8988T (cell line): Measurements from ENCODE around the gene SYCP1.
"Not testable (repeated sequence)": the region's sequence is repeated elsewhere in the genome, so short reads cannot be mapped to it uniquely, and the experiment has no call there.

Source experiments
- DNase-seq: peaks from one replicate; pipeline ENCODE4 v3.0.0; 2011

Gene SYCP1

DNA sequence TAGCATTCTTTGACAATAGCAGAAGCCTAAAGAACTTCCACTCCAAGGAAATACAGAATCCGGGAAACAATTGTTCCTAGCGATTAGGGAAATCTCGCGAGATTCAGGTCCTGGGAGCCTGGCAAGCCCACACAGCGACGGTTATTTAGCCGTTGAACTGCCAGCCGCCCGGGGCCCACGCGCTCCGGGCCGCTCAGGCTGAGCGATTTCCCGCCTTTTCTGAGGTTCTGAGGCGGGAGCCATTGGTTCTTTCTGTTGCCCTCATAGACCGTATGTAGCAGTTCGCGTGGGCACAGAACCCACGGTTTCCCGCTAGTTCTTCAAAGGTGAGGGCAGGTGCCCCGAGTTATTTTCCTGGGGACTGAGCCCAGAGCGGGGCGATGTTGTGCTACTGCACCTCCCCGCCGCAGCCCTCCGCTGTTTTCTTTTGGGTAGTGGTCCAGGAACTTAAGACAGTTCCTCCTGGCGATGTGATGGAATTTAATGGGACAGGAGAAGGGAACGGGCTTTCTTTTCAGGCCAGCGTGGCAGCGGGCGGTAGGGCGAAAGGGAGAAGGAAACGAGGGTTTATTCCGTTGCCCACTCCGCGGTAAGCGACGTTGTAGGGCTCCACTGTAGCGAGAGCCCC lies at the start of gene SYCP1:
Gene SYCP1, plus strand, starts transcription at position 171 of the 628 bp plus-strand sequence. CDS start 602 bp downstream, outside the sequence.
- no peak for DNase-seq

DNA sequence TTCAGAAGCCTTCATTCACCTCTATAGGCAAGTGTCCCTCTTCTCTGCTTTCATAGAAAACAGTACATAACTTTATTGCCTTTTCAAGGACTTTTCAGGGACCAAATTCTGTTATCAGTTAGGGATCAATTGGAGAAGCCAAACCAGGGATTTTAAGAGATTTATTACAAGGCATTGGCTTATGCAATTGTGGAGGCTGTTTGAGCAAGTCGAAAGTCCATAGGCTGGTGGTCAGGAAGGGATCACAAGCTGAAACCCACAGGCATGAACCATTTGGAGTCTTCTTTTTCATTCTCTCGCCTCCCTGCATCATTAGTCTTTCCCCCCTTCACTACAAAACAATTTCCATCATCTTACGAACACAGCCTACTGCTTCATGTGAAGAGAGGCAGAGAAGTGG lies 34.8 kb upstream of the SYCP1 start:
- DNase-seq: no peak

DNA sequence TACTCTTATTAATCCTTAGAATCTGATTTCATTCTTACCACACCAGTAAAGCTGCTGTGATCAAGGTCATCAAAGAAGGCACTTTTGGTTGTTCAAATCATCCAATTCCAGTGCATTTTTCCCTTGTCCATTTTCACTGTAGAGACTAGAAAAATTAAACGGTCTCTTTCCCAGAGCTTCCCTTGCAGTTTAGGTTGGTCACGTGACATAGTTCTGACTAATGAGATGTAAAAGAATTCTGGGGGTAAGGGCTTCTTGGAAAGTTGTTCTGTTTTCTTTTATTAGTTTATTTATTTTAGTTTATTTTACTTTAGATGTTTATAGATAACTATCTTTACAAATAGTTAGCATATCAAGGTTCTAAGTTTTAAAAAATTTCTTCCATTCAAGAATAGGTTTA lies 34.3 kb upstream of the SYCP1 start:
- no peak for DNase-seq

DNA sequence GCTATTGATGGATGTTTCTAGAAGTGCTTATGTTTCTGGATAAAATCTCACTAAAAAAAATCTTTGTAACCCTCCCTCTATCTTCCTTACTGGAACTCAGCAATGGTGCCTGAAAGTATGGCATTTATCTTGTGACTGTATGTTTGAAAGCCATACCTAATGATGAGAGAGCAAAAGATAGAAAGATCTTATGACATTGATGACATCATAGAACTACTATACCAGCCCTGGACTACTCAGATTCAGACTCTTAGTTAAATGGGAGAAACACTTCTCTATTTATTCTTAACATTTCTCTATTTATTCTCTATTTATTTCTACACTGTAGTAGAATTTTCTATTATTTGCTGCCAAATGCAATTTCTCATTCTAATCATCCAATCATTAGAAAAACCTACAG lies 32.7 kb upstream of the SYCP1 start:
- no peak for DNase-seq

DNA sequence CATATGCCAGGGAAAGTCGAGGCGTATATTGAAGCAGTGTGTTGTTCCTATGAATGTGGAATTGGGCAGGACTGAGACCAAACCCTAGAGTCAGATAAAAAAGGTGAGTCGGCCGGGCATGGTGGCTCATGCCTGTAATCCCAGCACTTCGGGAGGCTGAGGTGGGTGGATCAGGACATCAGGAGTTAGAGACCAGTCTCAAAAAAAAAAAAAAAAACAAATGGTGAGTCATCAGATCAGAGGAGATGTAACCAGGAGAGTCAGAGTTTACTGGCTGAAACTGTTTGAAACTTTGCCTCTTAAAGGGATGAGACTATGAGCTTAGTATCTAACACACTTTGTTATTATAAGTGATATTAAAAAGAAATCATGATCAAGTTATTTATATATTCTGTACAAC lies 26.4 kb upstream of the SYCP1 start:
- DNase-seq: no peak

- DNase-seq: not testable (repeated sequence)
Measured at GRCh38 chr1:114830075-114830474, 24.6 kb upstream of the SYCP1 start.

DNA sequence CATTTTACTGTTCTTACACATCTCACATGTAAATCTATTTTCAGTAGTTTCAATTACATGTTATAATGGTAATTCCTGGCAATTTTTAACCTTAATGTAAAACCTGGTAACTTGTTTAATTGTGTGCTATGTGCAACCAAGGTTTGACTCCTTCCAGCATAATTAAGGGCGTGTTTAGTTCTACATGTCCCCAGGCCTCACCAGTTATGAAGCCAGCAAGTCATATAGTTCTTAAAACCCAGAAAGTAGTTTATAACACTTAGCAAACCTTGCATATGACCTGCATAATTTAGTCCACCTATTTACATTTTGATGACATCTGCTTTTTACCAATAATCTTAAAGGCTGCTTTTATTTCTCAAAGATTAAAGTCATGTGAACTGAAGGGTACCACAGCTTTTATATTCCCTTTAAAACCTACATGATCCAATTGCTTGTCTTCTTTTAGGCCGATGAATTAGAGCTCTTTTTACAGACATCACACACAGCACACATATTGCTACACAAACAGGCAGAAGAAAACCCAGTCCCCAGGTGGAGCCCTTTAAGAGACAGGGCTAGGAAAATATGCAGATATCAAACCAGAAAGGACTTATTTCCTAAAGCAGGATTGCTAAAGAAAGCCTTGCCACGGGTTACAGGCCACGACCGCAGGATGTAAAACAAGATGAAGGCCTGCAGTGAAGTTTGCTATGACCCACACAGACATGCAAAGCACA lies 23.2 kb upstream of the SYCP1 start:
- DNase-seq: no peak

GRCh38 chr1:114832057-114832456 lies 22.6 kb upstream of the SYCP1 start:
- no peak for DNase-seq

DNA sequence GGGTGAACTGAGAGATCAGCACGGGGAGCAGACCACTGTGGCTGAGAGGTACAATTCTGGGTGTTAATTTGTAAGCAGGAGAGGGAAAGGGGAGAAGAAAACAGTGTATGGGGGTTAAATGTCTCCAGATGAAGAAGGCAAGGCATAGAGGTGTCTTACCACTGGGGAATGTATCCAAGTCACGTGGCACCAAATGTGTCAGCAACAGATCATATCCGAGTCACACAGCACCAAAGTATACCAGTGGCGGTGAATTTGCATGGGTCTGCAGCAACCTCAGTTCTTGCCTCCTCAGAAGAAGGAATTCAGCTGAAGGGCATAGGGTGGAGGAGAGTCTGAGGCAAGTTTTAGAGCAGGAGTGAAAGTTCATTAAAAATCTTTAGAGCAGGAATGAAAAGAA lies 21.2 kb upstream of the SYCP1 start:
- no peak for DNase-seq

DNA sequence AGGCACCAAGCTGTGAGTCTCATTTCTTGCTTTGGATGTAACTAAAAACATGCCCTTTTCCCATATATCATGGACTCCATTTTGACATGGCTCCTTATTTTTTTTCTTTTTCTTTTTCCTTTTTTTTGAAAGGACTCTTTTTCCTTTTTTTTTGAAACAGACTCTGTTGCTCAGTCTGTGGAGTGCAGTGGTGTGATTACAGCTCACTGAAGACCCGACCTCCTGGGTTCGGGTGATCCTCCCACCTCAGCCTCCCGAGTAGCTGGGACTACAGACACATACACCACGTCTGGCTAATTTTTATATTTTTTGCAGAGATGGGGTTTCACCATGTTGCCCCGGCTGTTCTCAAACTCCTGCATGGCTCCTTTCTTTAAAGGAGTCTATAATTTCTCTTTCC lies 10.4 kb upstream of the SYCP1 start:
- DNase-seq: no peak

DNA sequence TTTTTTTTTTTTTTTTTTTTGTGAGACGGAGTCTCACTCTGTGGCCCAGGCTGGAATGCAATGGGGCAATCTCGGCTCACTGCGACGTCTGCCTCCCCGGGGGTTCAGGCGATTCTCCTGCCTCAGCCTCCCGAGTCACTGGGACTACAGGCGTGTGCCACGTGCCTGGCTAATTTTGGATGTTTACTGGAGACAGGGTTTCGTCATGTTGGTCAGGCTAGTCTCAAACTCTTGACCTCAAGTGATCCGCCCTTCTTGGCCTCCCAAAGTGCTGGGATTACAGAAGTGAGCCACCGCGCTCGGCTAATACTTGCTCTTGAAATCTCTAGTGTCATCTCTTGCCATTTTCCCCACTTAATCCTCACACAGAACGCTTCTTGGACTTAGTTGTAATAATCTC lies 1.1 kb upstream of the SYCP1 start:
- DNase-seq: no peak

DNA sequence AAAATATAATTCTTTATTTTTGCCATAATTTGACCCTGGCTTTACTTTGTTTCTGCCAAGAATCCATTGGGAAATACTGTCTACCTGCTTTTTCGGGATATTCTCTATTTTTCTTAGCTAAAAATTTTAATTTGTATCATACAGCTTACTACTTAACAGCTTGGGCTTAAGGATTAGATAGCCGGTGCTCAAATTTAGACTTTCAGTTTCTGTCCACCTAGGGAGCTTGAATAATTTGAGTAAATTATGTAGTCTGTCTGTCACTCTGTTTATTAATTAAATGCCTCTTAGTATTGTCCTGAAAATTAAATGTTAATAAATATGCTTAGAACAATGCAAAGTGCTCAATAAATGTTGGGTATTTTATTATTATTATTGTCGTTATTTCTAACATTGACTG lies 6.7 kb downstream of the SYCP1 start:
- no peak for DNase-seq

GRCh38 chr1:114892194-114892918 lies 37.7 kb downstream of the SYCP1 start:
- DNase-seq: no peak

GRCh38 chr1:114896795-114897194 lies 42.1 kb downstream of the SYCP1 start:
- DNase-seq: no peak

DNA sequence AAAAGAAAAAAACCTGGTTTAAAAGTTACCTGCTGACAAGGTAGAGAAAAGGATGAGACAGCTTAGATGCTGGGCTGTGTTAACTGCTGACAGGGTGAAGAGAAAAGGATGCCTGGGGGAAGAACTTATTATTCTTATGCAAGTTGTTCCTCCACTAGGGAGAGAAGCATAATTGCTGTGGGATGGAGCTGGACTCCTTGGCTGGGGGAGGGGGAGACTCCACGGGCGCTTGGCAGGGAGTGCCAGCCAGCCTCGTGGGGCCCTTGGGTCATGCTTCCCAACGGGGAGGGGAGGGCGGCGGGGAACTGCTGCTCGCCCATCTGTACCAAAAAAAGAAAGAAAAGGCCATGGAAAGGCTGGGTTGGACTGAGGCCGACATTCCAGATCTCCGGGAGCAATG lies 47.2 kb downstream of the SYCP1 start:
- DNase-seq: no peak

GRCh38 chr1:114902343-114902742 lies 47.7 kb downstream of the SYCP1 start:
- no peak for DNase-seq

- no peak for DNase-seq
Measured at GRCh38 chr1:114903480-114903879, 48.8 kb downstream of the SYCP1 start.

DNA sequence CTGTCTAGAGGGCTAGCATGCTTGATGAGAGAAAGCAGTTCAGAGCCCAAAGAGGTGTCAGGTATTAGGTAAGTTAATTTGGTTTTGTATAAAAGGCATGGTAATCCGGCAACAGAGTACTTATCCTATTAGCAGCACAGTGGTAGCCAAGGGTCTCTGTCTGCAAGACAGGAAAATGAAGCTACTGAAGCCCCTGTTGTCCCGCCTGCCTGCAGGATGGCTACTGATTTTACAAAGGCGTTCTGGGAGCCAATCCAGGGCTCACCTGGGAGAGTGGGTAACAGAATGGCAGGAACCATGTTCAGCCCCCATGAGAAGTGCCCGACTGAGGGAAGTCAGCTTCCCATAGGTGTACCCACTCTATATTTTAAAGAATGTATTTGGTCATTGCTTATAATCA lies 61.1 kb downstream of the SYCP1 start:
- not testable (repeated sequence) for DNase-seq

GRCh38 chr1:114926607-114927006 lies 71.9 kb downstream of the SYCP1 start:
- no peak for DNase-seq

- DNase-seq: no peak
Measured at GRCh38 chr1:114927401-114927800, 72.7 kb downstream of the SYCP1 start.

DNA sequence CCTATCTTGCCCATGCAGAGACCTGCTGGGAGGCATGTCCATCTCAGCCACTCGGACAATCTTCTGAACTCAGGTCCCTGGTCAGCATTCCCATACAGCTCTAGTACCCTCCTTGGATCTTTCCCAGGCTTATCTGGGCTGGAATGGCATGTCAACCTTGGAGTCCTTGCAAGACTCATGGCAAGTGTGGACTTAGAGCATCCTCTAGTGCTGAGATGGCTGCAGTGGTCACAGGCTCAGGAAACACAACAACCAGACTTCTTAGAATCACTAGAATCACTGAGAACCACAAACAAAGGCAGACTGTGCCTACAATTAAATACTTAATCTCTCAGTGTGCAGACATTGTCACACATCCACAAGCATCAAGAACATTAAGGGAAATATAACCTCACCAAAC lies 101.9 kb downstream of the SYCP1 start:
- no peak for DNase-seq

GRCh38 chr1:114959423-114959822 lies 104.8 kb downstream of the SYCP1 start:
- no peak for DNase-seq

DNA sequence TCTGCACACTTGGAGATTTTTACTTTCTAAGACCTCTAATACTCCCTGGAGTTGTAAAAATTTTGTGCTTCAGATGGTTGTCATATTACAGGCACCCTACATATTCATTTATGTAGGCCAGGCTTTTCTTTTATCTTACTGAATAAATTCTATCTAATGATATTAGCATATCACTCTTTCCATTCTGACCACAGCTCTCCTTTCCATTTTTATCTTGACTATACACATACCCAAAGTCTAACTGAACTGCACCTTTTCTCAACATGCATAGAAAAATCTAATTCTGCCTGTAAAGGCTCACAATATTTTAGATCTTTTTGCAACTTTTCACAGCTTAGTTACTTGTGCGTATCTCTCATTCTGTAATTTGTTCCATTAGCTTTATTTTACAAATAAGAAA lies 122.2 kb downstream of the SYCP1 start:
- DNase-seq: no peak

DNA sequence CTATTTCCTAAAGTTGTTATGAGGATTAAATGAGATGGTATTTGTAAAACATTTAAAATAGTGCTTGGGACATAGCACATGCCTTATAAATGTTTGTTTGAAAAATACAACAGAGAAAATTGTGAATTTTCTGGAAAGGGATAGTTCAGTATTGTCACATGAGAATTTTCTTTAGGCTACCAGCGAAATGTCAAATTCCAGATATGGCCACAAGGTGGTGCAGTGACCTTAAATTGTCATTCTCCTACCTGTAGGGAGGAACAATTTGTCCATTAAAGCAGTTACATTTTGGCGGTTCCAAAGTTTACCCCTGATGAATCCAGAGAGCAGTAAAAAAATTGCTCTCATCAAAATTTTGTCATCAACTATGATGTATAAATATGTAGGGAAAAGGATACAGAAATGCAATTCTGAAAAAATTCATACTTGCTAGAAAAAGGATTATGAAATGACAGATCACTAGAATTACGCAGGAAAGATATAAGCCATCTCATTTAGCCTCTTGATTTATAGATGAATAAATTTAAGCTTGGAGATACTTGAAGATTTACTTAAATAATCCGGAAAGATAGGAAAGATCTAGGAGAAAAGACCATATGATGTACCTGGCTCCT lies 124.7 kb downstream of the SYCP1 start:
- DNase-seq: no peak
